GM18868 (cell line): ENCODE data around the gene DYNAP.
A peak's percentile ranks its signal among the peaks of the same experiment; 100 is the strongest.

ENCODE experiments used
- ATAC-seq: cut with Tn5 transposase; IDR thresholded peaks from one replicate; pipeline ENCODE4 v1.9.1; 2021; ENCODE audit warnings: mild to moderate bottlenecking, moderate library complexity; ENCODE audit not compliant: unreplicated experiment

Gene DYNAP, protein sequence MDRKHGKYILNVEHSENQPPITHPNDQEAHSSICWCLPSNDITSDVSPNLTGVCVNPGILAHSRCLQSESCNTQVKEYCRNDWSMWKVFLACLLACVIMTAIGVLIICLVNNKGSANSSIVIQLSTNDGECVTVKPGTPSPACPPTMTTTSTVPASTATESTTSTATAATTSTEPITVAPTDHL

DNA sequence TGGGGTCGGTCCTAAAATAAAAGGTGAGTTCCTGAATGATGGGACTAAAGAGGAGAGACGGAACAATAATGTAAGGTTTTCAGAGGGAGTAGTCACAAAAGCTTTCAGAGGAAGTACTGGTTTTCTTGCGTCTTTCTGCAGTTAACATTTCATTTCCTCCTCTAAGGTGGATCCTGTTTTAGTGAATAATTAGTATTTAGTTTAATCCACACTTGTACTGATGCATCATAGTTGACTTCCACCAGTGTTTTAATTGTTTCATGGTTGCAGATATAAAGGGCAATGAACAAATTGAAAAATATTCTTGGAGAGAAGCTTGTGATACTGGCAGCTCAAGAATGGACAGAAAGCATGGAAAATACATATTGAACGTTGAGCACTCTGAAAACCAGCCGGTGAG lies at the start of gene DYNAP:
DYNAP (plus strand) TSS at position 301 of the 400 bp plus-strand sequence; CDS start at position 339, 38 bp downstream.
- ATAC-seq, result no peak

DNA sequence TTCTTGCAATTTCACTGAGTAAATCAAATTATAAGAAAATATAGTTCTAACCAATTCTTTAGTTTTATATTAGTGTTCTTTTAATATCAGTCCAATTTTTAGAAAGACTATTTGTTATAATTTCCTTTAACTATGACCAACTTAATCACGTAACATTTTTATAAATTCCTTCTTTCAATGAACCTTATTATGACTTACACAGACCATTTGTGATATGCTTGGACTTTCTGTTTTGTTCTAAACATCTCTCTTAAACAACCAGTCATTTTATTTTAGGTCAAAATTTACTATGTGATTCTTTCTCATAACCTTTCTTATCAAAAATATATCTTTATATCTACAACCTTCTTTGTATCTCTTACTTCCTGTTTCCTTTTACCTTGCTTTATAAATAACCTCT lies 39.5 kb upstream of the DYNAP start:
- ATAC-seq, result no peak

DNA sequence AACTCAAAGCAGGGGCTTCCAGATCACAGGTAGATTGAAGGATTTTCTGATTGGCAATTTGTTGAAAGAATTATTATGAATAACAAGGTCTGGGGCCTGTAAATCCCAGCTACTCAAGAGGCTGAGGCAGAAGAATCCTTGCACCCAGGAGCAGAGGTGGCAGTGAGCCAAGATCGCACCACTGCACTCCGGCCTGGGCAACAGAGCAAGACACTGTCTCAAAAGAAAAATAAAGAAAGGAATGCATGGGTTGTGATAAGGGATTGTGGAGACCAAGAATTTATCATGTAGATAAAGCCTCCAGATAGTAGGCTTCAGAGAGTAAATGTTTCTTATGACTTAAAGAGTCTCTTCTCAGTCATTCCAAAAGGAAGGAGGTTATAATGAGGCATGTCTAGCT lies 35.8 kb upstream of the DYNAP start:
- ATAC-seq, result no peak

DNA sequence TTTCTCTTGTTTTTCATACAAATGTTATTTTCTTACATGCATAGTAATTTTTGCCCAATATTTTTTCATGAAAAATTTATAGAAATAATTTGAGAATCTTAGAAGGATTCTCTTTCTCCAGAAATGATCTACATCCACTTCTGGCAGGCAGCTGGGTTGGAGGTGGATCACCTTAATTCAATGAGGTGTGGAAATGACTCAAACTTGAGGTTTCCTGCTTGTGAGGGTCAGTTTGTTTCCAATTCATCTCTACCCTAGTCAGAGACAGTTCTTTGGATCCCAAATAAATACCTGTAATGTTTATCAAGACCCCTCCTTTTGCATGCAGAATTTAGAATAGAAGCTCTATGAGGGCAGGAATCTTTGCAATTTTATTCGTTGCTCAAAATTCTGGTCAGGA lies 35.0 kb upstream of the DYNAP start:
- no peak for ATAC-seq

DNA sequence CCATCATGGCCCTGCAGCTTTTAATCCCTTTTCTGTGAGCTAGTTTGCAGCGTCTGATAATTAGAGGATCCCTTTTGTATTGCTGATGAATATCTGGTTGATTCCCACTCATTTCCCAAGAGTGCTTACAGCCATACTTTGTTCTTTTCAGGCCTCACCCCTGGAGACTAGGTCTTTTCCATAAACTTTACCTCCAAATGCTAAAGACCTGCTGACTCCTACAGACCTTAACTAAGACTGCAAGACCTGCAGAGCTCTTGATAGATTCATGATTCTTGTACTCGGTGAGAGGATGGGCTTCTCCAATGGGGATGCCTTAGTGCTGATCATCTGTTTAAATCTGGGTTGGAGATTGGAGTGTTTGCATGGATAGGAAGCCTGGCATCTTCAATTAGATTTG lies 33.1 kb upstream of the DYNAP start:
- ATAC-seq, result no peak

DNA sequence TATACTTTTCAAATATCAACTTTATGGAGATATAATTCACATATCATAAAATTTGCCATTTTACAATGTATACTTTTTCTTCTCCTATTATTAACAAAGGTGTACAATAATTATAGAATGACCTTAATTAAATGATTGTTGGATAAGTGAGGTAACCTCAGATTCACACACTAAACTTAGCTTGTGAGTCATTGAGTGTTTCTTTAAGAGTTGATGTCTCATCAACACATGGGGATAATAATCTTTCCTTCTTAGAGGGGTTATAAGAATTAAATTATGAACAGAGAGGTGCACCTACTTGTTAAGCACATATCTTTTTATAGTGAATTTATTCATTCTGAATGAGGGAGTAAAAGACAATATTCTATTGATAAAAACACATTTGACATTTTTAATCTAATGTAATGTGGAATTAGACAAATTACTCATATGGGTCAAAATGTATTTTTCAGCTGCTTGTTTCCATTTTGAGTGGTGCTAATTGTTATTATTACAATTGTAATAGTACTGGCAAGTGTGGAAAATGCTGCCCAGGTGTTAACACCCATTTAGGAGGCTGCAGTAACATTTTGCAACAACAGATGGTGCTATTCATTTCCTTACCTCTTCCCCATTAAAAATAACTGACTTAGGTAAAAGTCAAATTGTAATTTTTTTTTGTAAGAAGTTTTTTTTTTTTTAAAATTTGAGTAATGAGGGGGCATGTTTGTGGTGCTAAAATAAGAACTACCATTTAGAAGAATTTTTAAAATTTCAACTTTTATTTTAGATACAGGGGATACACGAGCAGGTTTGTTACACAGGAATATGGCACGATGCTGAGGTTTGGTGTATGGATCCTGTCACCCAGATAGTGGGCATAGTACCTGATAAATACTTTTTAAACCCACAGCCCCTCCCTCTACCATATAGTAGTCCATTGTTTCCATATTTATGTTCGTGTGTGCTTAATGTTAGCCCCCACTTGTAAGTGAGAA lies 32.1 kb upstream of the DYNAP start:
- ATAC-seq, result peak; percentile 57

DNA sequence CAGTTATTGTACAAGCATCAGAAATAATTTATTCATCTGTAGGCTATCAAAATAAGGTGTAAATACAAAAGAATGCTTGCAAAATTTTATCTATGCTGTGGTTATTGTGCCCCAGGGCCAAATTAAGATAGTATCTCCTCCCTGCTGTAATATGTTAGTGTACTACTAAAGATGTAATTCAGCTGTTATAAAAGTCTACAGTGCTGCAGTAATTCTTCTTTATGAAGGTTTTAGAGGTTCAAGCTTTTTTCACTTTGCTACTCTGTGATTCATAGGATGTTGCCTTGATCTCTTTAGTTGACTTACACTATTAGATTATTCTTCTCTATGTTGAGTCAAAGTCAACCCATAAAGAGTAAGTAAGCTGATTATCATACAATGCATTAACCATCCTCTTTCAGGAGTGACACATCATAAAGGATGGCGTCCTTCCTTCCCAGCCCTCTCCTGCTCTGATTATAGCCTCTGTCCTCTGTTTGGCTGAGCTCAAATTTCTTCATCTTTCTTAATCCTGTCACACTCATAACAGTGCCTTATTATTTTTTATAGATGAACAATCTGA lies 29.3 kb upstream of the DYNAP start:
- no peak for ATAC-seq

DNA sequence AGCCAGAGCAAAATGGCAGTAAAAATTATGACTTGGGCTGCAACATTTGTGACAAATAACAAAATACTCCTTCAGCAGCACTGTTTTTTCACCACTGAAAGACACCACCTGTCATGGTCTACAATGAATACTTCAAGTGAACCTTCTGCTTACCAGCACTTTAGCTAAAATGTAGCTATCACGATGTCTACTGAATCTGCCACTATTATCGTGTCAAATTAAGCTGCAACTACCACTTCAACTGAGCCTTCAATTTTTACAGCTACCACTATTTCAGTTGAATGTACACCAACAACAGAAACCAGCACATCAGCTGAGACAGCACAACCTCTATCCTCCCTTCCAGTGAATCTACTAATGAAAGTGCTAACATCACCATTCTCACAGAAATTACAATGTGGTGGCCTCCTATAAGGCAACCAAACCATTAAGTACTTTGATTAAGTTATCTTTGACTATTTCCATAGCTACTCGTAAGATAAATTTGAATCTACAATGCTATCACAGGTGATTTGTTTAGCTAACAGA lies 10.8 kb upstream of the DYNAP start:
- ATAC-seq, result no peak

DNA sequence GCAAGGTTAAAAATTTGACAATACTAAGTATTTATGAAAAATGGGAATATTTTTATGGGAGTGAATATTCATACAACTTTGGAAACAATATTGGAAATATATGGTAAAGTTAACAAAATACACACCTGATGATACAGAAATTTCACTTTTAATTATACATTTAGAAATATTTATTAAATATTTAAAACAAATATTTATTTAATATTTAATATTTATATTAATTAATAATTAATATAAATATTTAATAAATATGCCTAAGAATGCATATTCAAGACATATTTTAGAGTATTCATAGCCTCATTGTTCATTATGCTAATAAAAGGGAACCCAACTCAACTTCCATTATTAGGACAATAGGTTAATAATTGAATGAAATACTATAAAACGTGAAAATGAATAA lies 7.0 kb upstream of the DYNAP start:
- ATAC-seq, result no peak

DNA sequence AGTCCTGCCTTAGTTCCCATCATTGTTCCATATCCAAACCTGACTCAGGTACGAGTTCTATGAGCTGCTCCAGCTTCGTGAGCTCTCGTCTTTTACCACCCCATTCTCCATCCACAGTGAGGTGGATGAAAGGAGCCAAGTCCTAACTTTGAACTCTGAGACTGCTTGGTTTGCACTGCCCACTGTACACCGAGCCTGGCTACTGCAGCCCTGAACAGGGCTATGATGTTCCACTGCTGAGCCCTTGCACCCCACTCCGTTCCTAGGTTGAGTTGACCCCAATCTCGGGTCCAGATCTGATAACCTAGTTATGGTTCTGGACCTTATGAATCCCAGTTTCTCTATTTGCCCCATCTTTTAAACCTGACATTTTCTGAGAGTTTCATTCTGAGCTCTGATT lies 5.3 kb upstream of the DYNAP start:
- no peak for ATAC-seq

DNA sequence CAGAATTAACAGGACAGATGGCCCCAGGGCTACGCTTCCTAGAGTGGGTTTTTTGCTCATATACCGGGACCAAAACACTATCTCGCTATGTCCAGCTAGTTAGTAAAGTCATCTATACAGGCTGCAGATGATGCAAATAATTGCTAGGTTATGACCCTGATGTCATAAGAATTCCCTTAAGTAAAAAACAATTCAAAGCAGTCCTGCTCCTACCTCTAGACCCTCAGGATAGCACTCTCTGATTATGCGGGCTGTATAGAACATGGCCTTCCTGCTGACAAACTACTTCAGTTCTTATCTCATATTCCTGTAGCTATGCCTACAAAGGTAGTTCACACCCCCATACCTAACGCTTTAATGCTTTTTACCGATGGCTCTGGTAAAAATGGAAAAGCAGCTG lies 13.2 kb downstream of the DYNAP start:
- ATAC-seq, result no peak

DNA sequence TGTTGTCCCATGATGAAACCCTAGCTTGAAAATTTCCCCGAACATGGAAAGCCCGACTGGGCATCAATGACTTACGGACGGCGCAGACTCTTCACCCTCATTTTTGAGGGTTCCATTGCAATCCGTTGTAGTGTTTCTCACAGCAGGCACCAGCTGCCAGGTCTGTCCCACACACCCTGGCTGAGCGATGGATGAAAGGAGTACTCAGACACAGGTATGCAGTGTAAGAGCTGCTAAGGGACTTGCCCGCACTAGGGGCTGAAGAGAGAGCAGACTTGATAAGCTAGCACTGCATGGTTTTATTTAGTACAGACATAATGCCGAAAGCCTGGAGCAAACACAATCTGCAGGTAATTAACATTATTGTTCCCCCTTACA lies 15.8 kb downstream of the DYNAP start:
- ATAC-seq, result no peak

DNA sequence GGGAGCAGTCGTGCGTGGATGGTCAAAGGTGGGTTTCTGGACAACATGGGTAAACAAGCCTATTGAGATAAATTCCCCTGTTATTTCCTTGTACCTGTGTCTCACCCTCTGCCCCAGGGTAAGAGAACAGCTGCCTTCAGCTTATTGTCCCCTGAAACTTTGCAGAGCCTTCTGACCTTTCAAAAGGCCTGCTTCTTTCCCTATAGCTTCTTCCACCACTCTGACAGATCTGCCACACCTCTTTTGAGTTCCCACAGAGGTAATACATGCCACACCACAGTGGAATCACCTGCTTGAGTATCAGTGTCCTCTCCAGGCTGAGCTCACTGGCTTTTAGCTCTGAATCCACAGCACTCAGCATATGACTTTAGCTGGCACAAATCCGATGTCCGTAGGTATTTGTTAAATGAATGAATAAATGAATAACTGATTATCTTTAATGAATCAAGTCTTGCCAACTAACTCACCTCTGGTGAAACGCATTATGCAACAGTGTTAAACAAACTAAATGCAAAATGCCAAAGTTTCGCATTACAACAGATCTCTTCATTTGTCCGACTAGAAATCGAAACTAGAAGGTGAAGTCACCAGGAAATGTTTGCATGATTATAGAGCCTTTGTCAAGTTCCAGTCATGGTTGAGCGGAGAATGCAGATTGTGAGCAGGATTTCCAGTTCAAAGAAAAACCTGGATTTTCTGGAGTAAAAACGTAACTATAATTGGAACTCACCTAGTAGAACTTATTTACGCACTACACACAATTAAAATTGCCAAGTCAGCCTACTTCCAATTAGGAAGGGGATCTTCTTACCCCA lies 16.4 kb downstream of the DYNAP start:
- ATAC-seq, result no peak

DNA sequence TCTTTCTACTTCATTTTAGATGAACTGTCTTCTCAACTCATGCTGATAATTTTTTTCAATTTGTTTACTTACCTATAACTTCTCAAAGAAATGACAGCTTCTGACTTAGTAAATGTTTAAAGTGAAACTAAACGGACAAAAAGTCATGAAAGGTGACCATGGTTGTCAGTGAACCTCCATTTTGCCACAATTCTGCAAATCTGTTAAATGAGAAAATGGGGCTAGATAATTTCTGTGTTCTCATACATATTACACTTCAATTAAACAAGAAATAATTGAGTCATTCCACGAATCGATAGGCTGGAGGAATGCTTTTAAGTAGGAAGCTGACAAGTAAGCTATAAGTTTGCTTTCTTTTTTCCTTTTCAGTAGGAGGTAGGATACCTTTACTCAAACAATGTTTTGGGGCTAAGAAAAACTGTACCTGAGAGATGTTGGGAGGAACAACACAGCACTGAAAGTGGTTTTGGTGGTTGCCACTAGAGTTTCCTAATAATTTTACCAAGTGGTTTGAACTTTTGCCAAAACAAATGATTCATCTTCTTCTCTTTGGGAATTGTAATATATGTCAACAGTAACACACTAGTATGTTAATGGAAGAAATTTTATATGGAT lies 17.1 kb downstream of the DYNAP start:
- no peak for ATAC-seq

DNA sequence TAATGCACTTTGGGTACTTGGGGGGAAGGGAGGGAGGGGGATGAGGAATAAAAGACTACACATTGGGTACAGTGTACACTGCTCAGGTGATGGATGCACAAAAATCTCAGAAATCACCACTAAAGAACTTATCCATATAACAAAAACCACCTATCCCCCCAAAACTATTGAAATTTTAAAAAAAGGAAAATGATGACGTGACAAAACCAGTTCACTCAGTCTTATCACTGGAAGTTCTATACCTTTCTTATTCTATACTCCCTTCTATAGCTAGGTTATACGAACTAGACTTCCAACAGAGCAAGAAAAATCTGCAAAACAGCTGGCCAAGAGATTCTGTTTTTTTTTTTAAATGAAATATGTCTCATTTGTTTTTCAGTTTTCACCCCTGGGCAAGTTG lies 20.8 kb downstream of the DYNAP start:
- ATAC-seq, result no peak

DNA sequence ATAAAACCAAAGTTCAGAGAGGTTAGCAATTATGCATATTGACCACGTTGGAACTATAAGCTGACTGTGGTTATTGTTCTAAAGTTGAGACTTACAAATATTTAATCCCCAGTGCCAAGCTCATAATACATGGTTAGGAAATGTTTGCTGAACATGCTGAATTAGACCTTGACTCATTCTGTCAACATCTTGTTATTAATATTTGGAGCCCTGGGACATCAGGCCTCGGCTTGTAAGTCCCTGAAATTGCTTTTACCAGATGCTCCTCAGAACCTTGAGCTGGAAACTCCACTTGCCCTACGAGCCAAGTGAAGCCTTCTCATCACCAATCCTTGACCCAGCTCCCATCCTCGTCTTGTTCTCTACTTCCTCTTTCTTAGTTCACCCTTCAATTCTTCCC lies 21.2 kb downstream of the DYNAP start:
- ATAC-seq, result no peak

DNA sequence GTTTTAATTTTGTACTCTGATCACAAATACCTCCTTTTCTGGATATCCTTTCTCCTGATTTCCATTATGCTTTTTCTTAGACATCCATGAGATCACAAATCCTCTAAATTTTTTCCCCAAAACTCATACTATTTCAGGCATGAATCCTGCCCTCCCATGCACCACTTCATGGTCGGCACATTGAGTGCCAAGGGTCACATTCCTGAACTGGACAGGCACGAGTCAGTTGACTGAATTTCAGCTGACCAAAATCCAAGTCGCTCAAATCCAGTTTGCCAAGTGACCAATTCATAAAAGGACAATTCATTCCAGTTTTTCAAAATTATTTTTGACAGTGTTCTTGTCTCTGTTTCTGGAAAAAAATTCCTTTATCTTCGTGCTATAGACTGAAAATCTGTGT lies 22.1 kb downstream of the DYNAP start:
- no peak for ATAC-seq

DNA sequence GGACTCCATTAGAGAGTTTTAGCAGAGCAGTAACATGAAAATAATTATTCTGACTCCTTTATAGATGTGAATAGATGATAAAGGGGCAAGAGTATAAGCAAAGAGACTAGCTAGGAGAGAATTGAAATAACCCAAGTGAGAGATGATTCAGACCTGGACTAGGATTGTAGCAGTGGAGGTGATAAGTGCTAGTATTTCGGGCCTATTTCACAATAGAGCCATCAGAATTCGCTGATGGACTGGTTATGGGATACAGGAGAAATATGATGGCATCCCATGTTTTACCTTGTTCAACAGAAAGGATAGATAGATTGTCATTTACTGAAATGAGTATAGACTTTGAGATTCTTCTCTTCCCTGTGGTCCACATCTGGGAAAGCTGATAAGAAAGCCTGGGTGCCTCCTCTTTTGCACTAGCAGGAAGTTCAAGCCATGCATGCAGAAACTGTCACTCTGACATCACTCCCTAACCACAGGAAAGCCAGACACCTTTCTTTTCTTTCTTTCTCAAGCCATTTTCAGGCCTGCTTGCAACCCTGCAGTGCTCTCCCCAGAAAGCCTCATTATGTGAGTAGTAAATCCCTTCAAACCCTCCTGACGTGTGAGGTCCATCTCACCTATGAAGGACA lies 25.3 kb downstream of the DYNAP start:
- ATAC-seq, result peak; percentile 58

DNA sequence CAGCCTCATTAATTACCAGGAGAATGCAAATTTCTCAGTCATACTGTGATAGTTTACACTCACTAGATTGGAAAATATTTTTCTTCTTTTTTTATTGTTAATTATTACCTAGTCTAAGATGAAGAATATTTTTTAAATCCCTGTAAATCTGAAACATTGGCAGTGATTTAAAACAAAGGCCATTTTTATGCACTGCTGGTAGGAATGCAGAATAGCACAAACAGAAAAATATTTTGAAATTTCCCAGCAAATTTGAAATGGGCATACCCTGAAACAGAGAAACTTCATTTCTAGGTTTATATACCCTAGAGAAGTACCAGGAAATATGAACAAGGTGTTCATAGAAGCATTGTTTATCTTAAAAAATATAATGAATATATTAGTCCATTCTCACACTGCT lies 31.0 kb downstream of the DYNAP start:
- ATAC-seq, result no peak

DNA sequence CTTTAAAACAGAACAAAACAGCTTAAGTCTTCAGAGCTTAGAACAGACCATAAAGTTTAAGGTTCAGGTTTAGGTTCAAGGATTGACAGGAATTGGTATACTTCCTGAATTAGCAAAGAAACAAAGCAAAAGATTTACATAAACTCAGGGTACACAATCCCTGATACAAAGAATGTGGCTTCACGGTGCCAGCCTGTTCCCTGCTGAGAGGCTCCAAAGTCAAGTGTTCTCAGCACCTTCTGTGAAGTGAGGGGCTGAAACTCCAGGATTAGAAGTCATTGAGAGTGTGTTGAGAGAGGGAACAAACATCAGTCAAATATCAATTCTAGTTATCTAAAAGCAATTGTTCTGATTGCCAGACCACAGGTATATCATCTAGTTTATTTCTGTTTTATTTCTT lies 35.7 kb downstream of the DYNAP start:
- ATAC-seq, result no peak
